GM06990 (cell line): ENCODE measurements around the gene EPM2A.

Experiments used
- DNase-seq: peaks from one replicate; pipeline ENCODE4 v3.0.0-alpha.2; 2011; ENCODE audit not compliant: insufficient read length; ENCODE audit errors: extremely low read depth
- H3K27me3 ChIP-seq: replicated peaks from 2 replicates; pipeline ENCODE4 v1.6.0; 2011; ENCODE audit warnings: low read length; ENCODE audit not compliant: control insufficient read depth, insufficient read depth
- H3K36me3 ChIP-seq: 2 replicates; pipeline ENCODE4 v1.5.1; 2011; ENCODE audit warnings: low read length; ENCODE audit not compliant: control insufficient read depth, insufficient read depth
- H3K4me3 ChIP-seq: replicated peaks from 2 replicates; pipeline ENCODE4 v1.5.1; 2011; ENCODE audit warnings: low read depth, mild to moderate bottlenecking, control low read depth, low read length
- CTCF ChIP-seq: IDR thresholded peaks from 2 replicates; pipeline ENCODE4 v1.5.1; 2011; ENCODE audit warnings: low read length, control low read depth, mild to moderate bottlenecking, inconsistent platforms; ENCODE audit not compliant: insufficient read depth, poor library complexity, severe bottlenecking

Gene EPM2A

GRCh38 chr6:145620088-145620487 lies 115.2 kb downstream of the EPM2A start:
- TF ChIP-seq CTCF: no peak
- no peaks in the 10 kb centered on the region for H3K27me3 ChIP-seq
- no peak for DNase-seq
- no peaks in the 10 kb centered on the region for H3K36me3 ChIP-seq
- H3K4me3 ChIP-seq: no peak overlapping the region

- no peak for TF ChIP-seq CTCF
- Histone ChIP-seq H3K36me3 (no peaks in the 10 kb centered on the region), H3K27me3 (no peaks in the 10 kb centered on the region), H3K4me3 (no peak overlapping the region)
- DNase-seq: no peak
These were observed 125.8 kb downstream of the EPM2A start for GRCh38 chr6:145609521-145609920.

- TF ChIP-seq CTCF: no peak
- DNase-seq: no peak
- Histone ChIP-seq H3K27me3 (no peaks in the 10 kb centered on the region), H3K36me3 (no peaks in the 10 kb centered on the region), H3K4me3 (no peak overlapping the region)
These were observed 126.5 kb downstream of the EPM2A start for GRCh38 chr6:145608850-145609249.

GRCh38 chr6:145603991-145604390 lies 131.3 kb downstream of the EPM2A start:
- TF ChIP-seq CTCF: no peak
- Histone ChIP-seq H3K36me3 (no peaks in the 10 kb centered on the region), H3K4me3 (no peak overlapping the region), H3K27me3 (no peaks in the 10 kb centered on the region)
- DNase-seq: no peak

- no peak for TF ChIP-seq CTCF
- no peaks in the 10 kb centered on the region for H3K36me3 ChIP-seq
These were observed 131.9 kb downstream of the EPM2A start for GRCh38 chr6:145603424-145603833.

GRCh38 chr6:145602726-145603326 lies 132.5 kb downstream of the EPM2A start:
- no peak for DNase-seq
- Histone ChIP-seq H3K27me3 (no peaks in the 10 kb centered on the region), H3K36me3 (no peaks in the 10 kb centered on the region), H3K4me3 (no peak overlapping the region)
- TF ChIP-seq CTCF: no peak

More at GRCh38 chr6:145603424-145603833, 131.9 kb downstream of the EPM2A start:
- Histone ChIP-seq H3K4me3 (no peak overlapping the region), H3K27me3 (no peaks in the 10 kb centered on the region)
- no peak for DNase-seq
